Endodermal cell (in vitro differentiated cells): ENCODE data around the gene NEK8. TPM values are rescaled to one million over a fixed set of nuclear protein-coding genes. Genes with fewer than 3 reads are reported as not detected.

ENCODE experiments used
- DNase-seq: peaks from one replicate; pipeline ENCODE4 v3.0.0-alpha.2; 2017
- H3K27ac ChIP-seq: 2 replicates; pipeline ENCODE4 v1.5.1; 2013; ENCODE audit warnings: mild to moderate bottlenecking, low read depth, low read length, moderate library complexity
- H3K27me3 ChIP-seq: 2 replicates; pipeline ENCODE4 v1.6.1; 2013; ENCODE audit warnings: mild to moderate bottlenecking, low read length, moderate library complexity; ENCODE audit not compliant: insufficient read depth, control insufficient read depth, poor library complexity, severe bottlenecking
- H3K36me3 ChIP-seq: 2 replicates; pipeline ENCODE4 v1.7.0; 2013; ENCODE audit warnings: mild to moderate bottlenecking, low read length, moderate library complexity; ENCODE audit not compliant: control insufficient read depth, insufficient read depth
- H3K4me1 ChIP-seq: one replicate; pipeline ENCODE4 v1.7.0; 2013; ENCODE audit warnings: low read length; ENCODE audit not compliant: control insufficient read depth, insufficient read depth
- H3K4me3 ChIP-seq: 2 replicates; pipeline ENCODE4 v1.5.1; 2013; ENCODE audit warnings: mild to moderate bottlenecking, low read length, moderate library complexity
- H3K9ac ChIP-seq: 2 replicates; pipeline ENCODE4 v1.6.1; 2013; ENCODE audit warnings: mild to moderate bottlenecking, low read length, moderate library complexity; ENCODE audit not compliant: poor library complexity, severe bottlenecking; ENCODE audit errors: extremely low read depth
- H3K9me3 ChIP-seq: 2 replicates; pipeline ENCODE4 v1.6.1; 2013; ENCODE audit warnings: mild to moderate bottlenecking, low read length, moderate library complexity; ENCODE audit not compliant: control insufficient read depth
- H3K27ac Mint-ChIP-seq: 2 replicates; pipeline ENCODE4 v1.8.0; 2020; ENCODE audit warnings: mixed read lengths
- H3K27me3 Mint-ChIP-seq: 2 replicates; pipeline ENCODE4 v1.8.0; 2021; ENCODE audit warnings: mild to moderate bottlenecking, mixed read lengths; ENCODE audit not compliant: insufficient read depth
- H3K36me3 Mint-ChIP-seq: 2 replicates; pipeline ENCODE4 v1.8.0; 2020; ENCODE audit warnings: low read depth, mixed read lengths
- H3K4me1 Mint-ChIP-seq: 2 replicates; pipeline ENCODE4 v1.8.0; 2020; ENCODE audit warnings: mixed read lengths
- H3K4me3 Mint-ChIP-seq: 2 replicates; pipeline ENCODE4 v1.8.0; 2020; ENCODE audit warnings: mild to moderate bottlenecking, moderate library complexity, mixed read lengths
- H3K9me3 Mint-ChIP-seq: 2 replicates; pipeline ENCODE4 v1.8.0; 2020; ENCODE audit warnings: mild to moderate bottlenecking, mixed read lengths
- WGBS, 2 experiments: methylation state at CpG; one replicate each; pipeline versions ENCODE4 v1.1.5 to v1.1.7; 2013; ENCODE audit warnings: missing lambda C conversion rate in 2 of 2, mixed read lengths in 1 of 2; ENCODE audit not compliant: insufficient coverage in 1 of 2, insufficient read length in 1 of 2; 5-methylcytosine and 5-hydroxymethylcytosine counted together
- total RNA-seq, 2 donors: library from RNA; stranded (reverse); fragmentation: NEBNext Ultra II Directional in 1 of 2; extraction: Animal tissue kit (Norgen Biotek cat#: 25700) in 1 of 2; gene quantifications; 2 replicates in 1 of 2; 3 replicates in 1 of 2; pipeline ENCODE4 v1.2.1, GENCODE V29; 2021
- TF ChIP-seq, protein P1 (sequence below): fragments of 200-600 bp; sonication (generic); conservative IDR thresholded peaks from 2 replicates; pipeline ENCODE4 v1.5.0; 2021; ENCODE audit warnings: antibody characterized with exemption, mild to moderate bottlenecking

NEK8 gene
- total RNA-seq, 2 donors from 2014 or later = 11.2 to 15.7 TPM

DNA sequence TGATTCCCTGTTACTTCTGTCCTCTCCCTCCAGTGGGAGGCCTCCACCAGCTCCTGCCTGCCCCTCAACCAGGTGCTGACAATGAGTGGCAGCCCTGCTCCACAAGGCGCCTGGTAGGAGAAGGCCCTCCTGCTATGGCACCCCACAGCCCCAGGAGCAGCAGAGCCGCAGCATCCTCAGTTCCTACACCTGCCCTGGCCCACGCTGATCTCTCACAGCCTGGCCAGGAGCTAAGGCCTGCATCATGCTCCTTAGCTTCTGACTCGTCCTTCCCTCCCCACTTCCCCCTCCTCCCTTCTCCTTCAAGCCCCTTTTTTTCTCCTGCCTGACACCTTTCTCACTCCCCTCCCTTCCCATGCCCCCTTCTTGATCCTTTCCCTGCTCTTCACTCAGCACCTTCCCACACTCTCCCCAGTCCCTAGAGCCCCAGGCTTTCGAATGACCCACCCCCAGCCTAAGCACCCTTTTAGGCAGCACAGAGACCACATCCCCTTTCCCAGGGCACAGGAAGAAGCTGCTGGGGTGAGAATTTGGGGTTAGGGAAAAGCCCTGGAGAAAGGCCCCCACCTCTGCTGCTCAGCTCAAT is 23.4 kb upstream of the NEK8 start:
- Histone ChIP-seq H3K4me1 (peaks cover 3% of the 10 kb centered on the region), H3K27me3 (no peaks in the 10 kb centered on the region), H3K36me3 (peaks cover 33% of the 10 kb centered on the region), H3K9me3 (no peaks in the 10 kb centered on the region), H3K9ac (no peak overlapping the region), H3K4me3 (no peak overlapping the region), H3K27ac (no peak overlapping the region)
- Mint-ChIP-seq H3K9me3 (no peaks in the 10 kb centered on the region), H3K27me3 (no peaks in the 10 kb centered on the region), H3K4me1 (peaks cover 17% of the 10 kb centered on the region), H3K27ac (peak overlapping the region; percentile 86), H3K4me3 (no peak overlapping the region), H3K36me3 (peaks cover 33% of the 10 kb centered on the region)
- TF ChIP-seq, protein P1, sequence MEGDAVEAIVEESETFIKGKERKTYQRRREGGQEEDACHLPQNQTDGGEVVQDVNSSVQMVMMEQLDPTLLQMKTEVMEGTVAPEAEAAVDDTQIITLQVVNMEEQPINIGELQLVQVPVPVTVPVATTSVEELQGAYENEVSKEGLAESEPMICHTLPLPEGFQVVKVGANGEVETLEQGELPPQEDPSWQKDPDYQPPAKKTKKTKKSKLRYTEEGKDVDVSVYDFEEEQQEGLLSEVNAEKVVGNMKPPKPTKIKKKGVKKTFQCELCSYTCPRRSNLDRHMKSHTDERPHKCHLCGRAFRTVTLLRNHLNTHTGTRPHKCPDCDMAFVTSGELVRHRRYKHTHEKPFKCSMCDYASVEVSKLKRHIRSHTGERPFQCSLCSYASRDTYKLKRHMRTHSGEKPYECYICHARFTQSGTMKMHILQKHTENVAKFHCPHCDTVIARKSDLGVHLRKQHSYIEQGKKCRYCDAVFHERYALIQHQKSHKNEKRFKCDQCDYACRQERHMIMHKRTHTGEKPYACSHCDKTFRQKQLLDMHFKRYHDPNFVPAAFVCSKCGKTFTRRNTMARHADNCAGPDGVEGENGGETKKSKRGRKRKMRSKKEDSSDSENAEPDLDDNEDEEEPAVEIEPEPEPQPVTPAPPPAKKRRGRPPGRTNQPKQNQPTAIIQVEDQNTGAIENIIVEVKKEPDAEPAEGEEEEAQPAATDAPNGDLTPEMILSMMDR = no peak
- 81 to 84% methylated on average over 3 to 5 of the region's 5 CpGs for WGBS, 2 experiments
- no peak for DNase-seq

DNA sequence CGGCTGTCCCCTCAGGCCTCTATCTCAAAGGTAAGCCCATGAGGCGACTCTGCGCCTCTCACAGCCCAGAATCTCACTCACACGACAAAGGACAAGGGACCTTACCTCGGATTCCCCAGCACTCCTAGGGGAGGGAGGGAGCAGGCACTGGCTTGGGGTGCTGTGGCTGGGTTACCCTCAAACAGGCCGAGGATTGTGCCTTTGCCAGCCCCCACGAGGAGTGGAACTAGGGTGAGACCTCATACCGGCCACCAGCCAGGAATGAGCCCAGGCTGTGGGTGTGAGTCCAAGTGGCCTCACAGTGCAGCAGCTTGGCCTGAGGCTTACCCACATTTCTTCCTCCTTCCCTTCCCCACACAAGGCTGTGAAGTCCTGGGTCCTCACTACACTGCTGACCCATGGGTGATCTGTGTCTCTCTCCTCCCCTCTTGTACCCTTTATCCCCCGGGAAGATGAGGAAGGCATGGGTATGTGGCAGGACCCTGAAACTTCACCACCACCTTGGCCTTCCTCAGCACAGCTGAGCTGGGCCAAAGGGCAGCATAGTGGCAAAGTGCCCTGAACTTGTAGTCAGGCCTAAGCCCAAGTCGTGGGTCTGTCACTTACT is 22.8 kb upstream of the NEK8 start:
- TF ChIP-seq, protein P1 = no peak
- Histone ChIP-seq H3K27me3 (no peaks in the 10 kb centered on the region), H3K9me3 (no peaks in the 10 kb centered on the region), H3K9ac (no peak overlapping the region), H3K27ac (no peak overlapping the region), H3K36me3 (peaks cover 26% of the 10 kb centered on the region), H3K4me1 (peaks cover 3% of the 10 kb centered on the region), H3K4me3 (no peak overlapping the region)
- DNase-seq = no peak
- Mint-ChIP-seq H3K4me3 (no peak overlapping the region), H3K27me3 (no peaks in the 10 kb centered on the region), H3K27ac (peak overlapping the region; percentile 86), H3K36me3 (peaks cover 30% of the 10 kb centered on the region), H3K9me3 (no peaks in the 10 kb centered on the region), H3K4me1 (peaks cover 17% of the 10 kb centered on the region)
- WGBS, 2 experiments = 81 to 88% methylated on average over 3 to 10 of the region's 10 CpGs

DNA sequence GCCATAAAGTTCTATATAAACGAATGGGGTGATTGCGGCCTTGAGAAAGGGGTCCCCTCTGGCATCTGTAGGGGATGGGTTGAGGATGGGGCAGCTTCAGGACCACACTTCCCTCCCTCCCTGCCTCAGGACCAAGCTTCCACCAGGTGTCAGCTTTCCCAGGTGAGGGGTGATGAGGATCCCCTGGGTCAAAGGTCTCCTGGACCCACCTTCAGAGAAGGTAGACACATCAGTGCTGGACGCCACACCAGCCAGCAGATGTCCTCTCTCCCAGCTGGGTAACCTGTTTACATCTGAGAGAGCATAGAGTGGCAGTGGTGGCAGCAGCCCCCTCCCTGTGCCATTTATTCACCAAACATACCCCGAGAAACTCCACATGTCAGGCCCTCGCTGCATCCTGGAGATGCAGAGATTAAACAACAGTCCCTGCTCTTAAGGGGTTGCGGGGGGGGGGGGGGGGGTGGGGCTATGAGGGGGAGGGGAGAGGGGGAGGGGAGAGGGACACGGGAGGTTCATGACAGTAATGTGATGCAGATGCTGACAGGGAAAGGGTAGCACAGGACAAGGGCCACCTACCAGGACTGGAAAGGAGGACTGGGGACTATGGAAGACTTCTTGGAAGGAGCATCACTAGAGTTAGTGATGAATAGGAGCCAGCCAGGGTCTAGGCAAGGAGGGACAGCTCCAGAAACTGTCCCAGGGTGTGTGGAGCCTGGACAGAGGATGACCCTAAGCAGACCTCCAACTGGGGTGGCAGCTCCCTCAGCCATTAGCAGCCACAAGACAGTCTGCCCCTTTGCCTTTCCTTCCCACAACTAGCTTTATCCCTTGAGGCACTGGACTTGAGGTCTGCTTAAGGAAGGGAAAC is 21.9 kb upstream of the NEK8 start:
- Histone ChIP-seq H3K9ac (no peak overlapping the region), H3K36me3 (peaks cover 17% of the 10 kb centered on the region), H3K27ac (no peak overlapping the region), H3K4me3 (no peak overlapping the region), H3K9me3 (no peaks in the 10 kb centered on the region), H3K4me1 (peaks cover 3% of the 10 kb centered on the region), H3K27me3 (no peaks in the 10 kb centered on the region)
- no peak overlapping the region for H3K27ac Mint-ChIP-seq
- H3K36me3 Mint-ChIP-seq = peaks cover 22% of the 10 kb centered on the region
- H3K9me3 Mint-ChIP-seq = no peaks in the 10 kb centered on the region
- no peak overlapping the region for H3K4me3 Mint-ChIP-seq
- 78 to 86% methylated on average over 3 to 4 of the region's 7 CpGs for WGBS, 2 experiments
- H3K4me1 Mint-ChIP-seq = peaks cover 17% of the 10 kb centered on the region
- DNase-seq = no peak
- TF ChIP-seq, protein P1 = peak; percentile 24
- no peaks in the 10 kb centered on the region for H3K27me3 Mint-ChIP-seq
